ENCODE results near the gene NUDT14.

The NUDT14 gene

GRCh38 chr14:105124823-105125222, 56.3 kb downstream of the NUDT14 start:
- DNase-seq = no peak

GRCh38 chr14:105123981-105124765, 56.9 kb downstream of the NUDT14 start:
- no peak for DNase-seq

DNA sequence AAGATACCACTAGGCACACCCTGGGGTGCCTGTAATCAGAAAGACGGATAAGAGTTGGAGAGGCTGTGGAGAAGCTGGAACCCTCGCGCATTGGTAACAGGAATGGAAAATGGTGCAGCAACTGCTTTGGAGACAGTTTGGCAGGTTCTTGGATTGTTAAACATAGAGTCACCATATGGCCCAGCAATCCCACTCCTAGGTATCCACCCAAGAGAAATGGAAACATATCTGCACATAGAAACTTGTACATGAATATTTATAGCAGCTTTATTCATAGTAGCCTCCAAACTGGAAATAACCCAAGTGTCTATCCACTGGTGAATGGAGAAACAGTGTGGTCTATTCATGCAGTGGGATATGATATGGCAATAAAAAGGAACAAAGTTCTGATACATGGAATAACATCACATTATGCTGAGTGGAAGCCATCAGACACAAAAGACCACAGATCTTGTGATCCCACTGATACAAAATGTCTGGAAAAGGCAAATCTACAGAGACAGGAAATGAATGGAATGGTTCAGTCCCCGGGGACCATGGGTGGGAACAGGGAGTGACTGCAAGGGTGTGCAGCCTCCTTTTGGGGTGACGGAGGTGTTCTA, 57.9 kb downstream of the NUDT14 start:
- DNase-seq = no peak

All from NCI-H226 (cell line).